ENCODE results near the gene IGDCC3.

GRCh38 chr15:65389226-65389625 lies 11.4 kb upstream of the IGDCC3 start:
- TF ChIP-seq EZH2phosphoT487 (IDR thresholded peaks at IDR 0.05; ENCODE audit: insufficient read depth, low read depth) (no peak), EZH2 (IDR thresholded peaks at IDR 0.05; ENCODE audit: insufficient read depth, poor library complexity, severe bottlenecking) (no peak)
